ENCODE measurements around the gene LRRD1. TPM values are rescaled to one million over a fixed set of nuclear protein-coding genes. Genes with fewer than 3 reads are reported as not detected.

LRRD1 gene
- under 1 TPM in 1 of 2 donors, not detected in 1; 0.81 TPM for total RNA-seq

DNA sequence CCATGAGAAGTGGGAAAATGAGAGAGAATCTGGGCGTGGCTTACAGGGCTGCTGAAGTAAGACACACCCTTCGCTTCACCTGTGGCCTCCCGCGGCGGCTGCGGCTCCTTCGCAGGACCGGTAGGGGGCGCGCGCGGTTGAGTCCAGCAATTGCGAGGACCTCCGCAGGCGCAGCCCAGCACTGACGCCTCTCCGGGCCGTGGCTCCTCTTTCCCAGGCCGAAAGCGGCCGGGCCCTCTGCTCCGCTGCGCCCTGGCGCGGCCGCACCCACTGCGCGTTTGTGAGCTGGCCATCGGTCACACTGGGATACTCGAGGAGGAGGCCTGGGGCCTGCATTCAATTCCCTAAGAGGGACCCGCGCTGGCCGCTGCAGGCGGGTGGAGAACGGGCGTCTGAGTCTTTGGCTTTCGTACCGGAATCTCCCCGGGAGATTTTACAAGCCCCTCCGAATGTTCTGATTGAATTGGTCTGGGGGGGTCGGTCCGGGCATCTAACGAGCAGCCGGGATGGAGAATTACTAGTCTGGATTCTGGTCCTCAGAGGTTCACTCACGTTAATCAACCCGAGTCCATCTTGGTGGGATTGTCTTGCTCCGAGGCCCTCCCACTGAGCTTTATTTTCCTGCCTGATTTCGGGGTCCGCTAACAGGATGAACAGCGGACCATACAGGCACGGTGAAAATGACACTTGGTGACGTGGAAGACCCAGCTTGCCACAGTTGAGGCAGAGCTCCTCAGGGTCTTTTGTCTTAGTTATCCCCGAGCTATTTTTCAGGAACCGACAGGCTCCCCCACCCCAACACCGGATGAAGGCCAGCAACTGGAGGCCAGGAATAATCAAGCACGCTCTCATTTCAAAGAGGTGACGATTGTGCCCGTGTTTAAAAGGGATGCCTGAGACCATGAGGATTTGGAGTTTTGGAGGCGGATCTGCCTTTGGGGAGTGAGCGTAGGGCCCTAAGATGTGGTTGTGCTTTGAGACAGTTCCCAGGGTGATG, at the start of gene LRRD1:
LRRD1 (minus strand) TSS at position 215 of the 997 bp plus-strand sequence. CDS start 13,940 bp downstream, outside the sequence.
- TF ChIP-seq, protein P1, sequence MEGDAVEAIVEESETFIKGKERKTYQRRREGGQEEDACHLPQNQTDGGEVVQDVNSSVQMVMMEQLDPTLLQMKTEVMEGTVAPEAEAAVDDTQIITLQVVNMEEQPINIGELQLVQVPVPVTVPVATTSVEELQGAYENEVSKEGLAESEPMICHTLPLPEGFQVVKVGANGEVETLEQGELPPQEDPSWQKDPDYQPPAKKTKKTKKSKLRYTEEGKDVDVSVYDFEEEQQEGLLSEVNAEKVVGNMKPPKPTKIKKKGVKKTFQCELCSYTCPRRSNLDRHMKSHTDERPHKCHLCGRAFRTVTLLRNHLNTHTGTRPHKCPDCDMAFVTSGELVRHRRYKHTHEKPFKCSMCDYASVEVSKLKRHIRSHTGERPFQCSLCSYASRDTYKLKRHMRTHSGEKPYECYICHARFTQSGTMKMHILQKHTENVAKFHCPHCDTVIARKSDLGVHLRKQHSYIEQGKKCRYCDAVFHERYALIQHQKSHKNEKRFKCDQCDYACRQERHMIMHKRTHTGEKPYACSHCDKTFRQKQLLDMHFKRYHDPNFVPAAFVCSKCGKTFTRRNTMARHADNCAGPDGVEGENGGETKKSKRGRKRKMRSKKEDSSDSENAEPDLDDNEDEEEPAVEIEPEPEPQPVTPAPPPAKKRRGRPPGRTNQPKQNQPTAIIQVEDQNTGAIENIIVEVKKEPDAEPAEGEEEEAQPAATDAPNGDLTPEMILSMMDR (IDR thresholded peaks at IDR 0.05), result peak; percentile 96
- Histone ChIP-seq H3K4me1 (ENCODE audit: control insufficient read depth in 1 of 2, low read depth in 2 of 2) (peaks cover 0 to 6% of the 10 kb centered on the region in 2 donors), H3K4me3 (peak within 1 kb of the TSS; percentile 74), H3K27me3 (replicated peaks; ENCODE audit: insufficient read depth) (no peaks in the 10 kb centered on the region), H3K36me3 (no peaks in the 10 kb centered on the region), H3K27ac (peak within 1 kb of the TSS; percentile 58 to 69), H3K9me3 (no peaks in the 10 kb centered on the region)
- ATAC-seq (ENCODE audit: insufficient number of reproducible peaks, low FRiP score, low read depth), result peak; percentile 78
- peak; percentile 52 for DNase-seq (ENCODE audit: low spot score)

GRCh38 chr7:92228742-92229141, 49.8 kb upstream of the LRRD1 start:
- ATAC-seq (ENCODE audit: insufficient number of reproducible peaks, low FRiP score, low read depth) (no peak), DNase-seq (ENCODE audit: low spot score) (no peak)
- H3K36me3 ChIP-seq, result peaks cover 44% of the 10 kb centered on the region
- H3K4me1 ChIP-seq (ENCODE audit: control insufficient read depth in 1 of 2, low read depth in 2 of 2), result no peaks in the 10 kb centered on the region
- no peak overlapping the region for H3K4me3 ChIP-seq
- no peaks in the 10 kb centered on the region for H3K9me3 ChIP-seq
- TF ChIP-seq, protein P1 (IDR thresholded peaks at IDR 0.05), result no peak
- H3K27ac ChIP-seq, result no peak overlapping the region
- H3K27me3 ChIP-seq (replicated peaks; ENCODE audit: insufficient read depth), result no peaks in the 10 kb centered on the region

DNA sequence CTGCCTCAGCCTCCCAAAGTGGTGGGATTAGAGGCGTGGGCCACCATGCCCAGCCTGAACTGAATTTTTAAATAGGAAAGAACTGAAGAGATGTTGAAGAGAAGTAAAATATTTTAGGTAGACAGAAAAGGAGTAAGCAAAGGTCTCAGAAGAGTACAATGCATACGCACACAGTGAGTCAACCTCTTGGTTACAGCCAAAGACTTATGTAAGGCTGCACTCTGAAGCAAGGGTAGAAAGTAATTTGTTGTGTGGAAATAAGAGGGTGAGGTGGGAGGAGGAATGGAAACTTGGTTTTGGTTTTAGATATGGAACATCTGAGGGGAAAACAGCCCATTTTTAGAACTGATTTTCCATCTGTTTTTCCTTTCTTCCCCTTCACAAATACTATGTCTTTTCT, 49.2 kb upstream of the LRRD1 start:
- H3K9me3 ChIP-seq, result no peaks in the 10 kb centered on the region
- DNase-seq (ENCODE audit: low spot score) (no peak), ATAC-seq (ENCODE audit: insufficient number of reproducible peaks, low FRiP score, low read depth) (no peak)
- no peaks in the 10 kb centered on the region for H3K4me1 ChIP-seq (ENCODE audit: control insufficient read depth in 1 of 2, low read depth in 2 of 2)
- TF ChIP-seq, protein P1 (IDR thresholded peaks at IDR 0.05), result no peak
- no peak overlapping the region for H3K27ac ChIP-seq
- peaks cover 45% of the 10 kb centered on the region for H3K36me3 ChIP-seq
- H3K27me3 ChIP-seq (replicated peaks; ENCODE audit: insufficient read depth), result no peaks in the 10 kb centered on the region
- H3K4me3 ChIP-seq, result no peak overlapping the region

DNA sequence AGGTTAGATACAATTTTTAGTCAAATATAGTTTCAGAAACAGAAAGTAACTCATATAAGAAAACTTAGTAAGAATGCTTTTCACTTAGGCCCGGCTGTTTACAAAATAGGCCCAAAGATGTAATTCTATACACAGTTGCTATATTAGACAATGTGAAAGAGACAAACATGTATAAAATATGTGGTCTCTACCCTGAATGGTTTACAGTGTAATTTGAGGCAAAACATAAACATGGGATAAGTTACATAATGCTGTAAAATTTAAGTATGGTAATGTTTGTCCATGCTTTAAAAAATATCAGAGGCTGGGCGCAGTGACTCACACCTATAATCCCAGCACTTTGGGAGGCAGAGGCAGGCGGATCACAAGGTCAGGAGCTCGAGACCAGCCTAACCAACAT, 48.0 kb upstream of the LRRD1 start:
- Histone ChIP-seq H3K36me3 (peaks cover 40% of the 10 kb centered on the region), H3K9me3 (no peaks in the 10 kb centered on the region), H3K4me3 (no peak overlapping the region), H3K27me3 (replicated peaks; ENCODE audit: insufficient read depth) (no peaks in the 10 kb centered on the region), H3K27ac (no peak overlapping the region), H3K4me1 (ENCODE audit: control insufficient read depth in 1 of 2, low read depth in 2 of 2) (no peaks in the 10 kb centered on the region)
- no peak for ATAC-seq (ENCODE audit: insufficient number of reproducible peaks, low FRiP score, low read depth)
- no peak for DNase-seq (ENCODE audit: low spot score)
- TF ChIP-seq, protein P1 (IDR thresholded peaks at IDR 0.05), result no peak

- Histone ChIP-seq H3K4me1 (ENCODE audit: control insufficient read depth in 1 of 2, low read depth in 2 of 2) (no peaks in the 10 kb centered on the region), H3K9me3 (no peaks in the 10 kb centered on the region), H3K36me3 (peaks cover 42% of the 10 kb centered on the region), H3K4me3 (no peak overlapping the region), H3K27ac (no peak overlapping the region), H3K27me3 (replicated peaks; ENCODE audit: insufficient read depth) (no peaks in the 10 kb centered on the region)
- no peak for ATAC-seq (ENCODE audit: insufficient number of reproducible peaks, low FRiP score, low read depth)
- TF ChIP-seq, protein P1 (IDR thresholded peaks at IDR 0.05), result no peak
- DNase-seq (ENCODE audit: low spot score), result no peak
These were observed 42.8 kb upstream of the LRRD1 start for GRCh38 chr7:92221766-92222165.

Data from thoracic aorta (tissue), 2 donors.